GM06990 (cell line): ENCODE results near the gene SPTLC3.

Experiments
- DNase-seq: peaks from one replicate; pipeline ENCODE4 v3.0.0-alpha.2; 2011; ENCODE audit not compliant: insufficient read length; ENCODE audit errors: extremely low read depth
- H3K27me3 ChIP-seq: replicated peaks from 2 replicates; pipeline ENCODE4 v1.6.0; 2011; ENCODE audit warnings: low read length; ENCODE audit not compliant: control insufficient read depth, insufficient read depth
- H3K36me3 ChIP-seq: 2 replicates; pipeline ENCODE4 v1.5.1; 2011; ENCODE audit warnings: low read length; ENCODE audit not compliant: control insufficient read depth, insufficient read depth
- H3K4me3 ChIP-seq: replicated peaks from 2 replicates; pipeline ENCODE4 v1.5.1; 2011; ENCODE audit warnings: low read depth, mild to moderate bottlenecking, control low read depth, low read length
- TF ChIP-seq, protein P1 (sequence below): IDR thresholded peaks from 2 replicates; pipeline ENCODE4 v1.5.1; 2011; ENCODE audit warnings: low read length, control low read depth, mild to moderate bottlenecking, inconsistent platforms; ENCODE audit not compliant: insufficient read depth, poor library complexity, severe bottlenecking

Gene SPTLC3

DNA sequence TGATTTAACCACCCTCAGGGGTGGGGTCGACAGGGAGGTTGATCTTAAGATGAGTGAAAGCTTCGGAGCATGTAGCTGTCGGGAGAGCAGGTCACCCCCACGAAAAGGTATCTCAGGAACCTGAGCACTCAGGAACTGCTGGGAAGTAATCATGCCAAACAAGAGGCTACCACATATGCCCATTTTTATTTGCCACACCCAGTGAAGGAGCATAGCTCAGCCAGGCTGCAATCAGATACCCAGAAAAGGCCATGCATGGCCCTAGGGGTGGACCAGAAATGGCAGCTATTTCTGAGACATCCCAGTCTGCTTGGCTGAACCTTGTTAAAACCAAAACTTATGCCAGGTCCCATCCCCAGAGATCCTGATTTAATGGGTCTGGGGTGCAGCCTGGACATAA lies 139.6 kb downstream of the SPTLC3 start:
- DNase-seq: no peak
- H3K27me3 ChIP-seq: no peaks in the 10 kb centered on the region
- TF ChIP-seq, protein P1, sequence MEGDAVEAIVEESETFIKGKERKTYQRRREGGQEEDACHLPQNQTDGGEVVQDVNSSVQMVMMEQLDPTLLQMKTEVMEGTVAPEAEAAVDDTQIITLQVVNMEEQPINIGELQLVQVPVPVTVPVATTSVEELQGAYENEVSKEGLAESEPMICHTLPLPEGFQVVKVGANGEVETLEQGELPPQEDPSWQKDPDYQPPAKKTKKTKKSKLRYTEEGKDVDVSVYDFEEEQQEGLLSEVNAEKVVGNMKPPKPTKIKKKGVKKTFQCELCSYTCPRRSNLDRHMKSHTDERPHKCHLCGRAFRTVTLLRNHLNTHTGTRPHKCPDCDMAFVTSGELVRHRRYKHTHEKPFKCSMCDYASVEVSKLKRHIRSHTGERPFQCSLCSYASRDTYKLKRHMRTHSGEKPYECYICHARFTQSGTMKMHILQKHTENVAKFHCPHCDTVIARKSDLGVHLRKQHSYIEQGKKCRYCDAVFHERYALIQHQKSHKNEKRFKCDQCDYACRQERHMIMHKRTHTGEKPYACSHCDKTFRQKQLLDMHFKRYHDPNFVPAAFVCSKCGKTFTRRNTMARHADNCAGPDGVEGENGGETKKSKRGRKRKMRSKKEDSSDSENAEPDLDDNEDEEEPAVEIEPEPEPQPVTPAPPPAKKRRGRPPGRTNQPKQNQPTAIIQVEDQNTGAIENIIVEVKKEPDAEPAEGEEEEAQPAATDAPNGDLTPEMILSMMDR: no peak
- H3K36me3 ChIP-seq: no peaks in the 10 kb centered on the region
- no peak overlapping the region for H3K4me3 ChIP-seq

DNA sequence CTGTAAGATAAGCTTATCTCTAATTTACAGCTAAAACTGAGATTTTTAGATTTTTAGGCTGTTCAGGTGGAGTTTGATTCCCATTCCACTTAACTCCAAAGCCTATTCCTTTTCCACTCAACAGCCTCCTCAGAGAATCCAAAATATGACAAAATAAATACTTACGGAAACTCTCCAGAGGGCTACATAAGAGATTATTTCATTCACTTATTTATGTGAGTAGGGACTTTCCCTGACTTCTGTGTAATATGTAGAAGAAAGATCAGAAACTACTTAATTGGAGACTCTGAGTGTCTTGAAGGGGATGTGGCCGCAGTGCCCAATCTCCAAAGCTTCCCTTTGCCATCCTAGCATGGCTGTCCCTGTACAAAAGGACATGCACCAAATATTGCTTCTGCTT lies 140.2 kb downstream of the SPTLC3 start:
- H3K27me3 ChIP-seq: no peaks in the 10 kb centered on the region
- H3K4me3 ChIP-seq: no peak overlapping the region
- H3K36me3 ChIP-seq: no peaks in the 10 kb centered on the region
- no peak for DNase-seq
- TF ChIP-seq, protein P1: no peak

DNA sequence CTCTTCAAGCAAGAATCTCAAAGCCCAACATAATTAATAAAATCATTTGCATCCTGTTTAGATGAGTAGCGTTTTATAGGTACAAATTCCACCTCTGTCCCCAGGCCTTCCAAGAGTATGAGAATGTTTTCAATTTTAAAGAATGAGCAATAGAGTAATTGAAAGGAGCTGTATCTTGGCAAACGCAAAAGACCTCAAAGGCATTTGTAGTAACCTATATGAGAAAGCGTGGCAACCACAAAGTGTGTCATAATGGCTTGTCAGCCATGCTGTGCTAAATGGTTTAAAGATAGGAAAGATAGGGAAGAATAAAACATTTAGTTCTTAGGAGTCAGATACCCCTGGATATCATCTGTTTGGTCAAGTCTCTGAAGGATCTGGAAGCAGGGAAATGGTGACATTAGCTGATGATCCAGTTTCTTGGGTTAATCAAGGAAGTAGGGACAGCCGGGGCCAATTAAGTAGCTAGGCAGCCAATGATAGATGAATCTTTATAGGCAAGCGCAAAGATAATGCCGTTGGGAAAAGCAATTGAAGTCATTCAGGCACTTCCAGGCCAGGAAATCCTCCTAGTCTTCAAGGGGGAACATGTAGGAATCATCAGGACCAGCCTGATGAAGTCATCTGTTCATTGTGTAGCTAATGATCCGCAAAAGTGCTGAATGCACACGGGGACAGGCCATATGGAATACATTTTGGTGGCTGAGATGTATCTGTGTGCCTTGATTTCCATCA lies 140.8 kb downstream of the SPTLC3 start:
- Histone ChIP-seq H3K36me3 (no peaks in the 10 kb centered on the region), H3K27me3 (no peaks in the 10 kb centered on the region; the same call in 1 of the 2 replicates)
- DNase-seq: no peak

DNA sequence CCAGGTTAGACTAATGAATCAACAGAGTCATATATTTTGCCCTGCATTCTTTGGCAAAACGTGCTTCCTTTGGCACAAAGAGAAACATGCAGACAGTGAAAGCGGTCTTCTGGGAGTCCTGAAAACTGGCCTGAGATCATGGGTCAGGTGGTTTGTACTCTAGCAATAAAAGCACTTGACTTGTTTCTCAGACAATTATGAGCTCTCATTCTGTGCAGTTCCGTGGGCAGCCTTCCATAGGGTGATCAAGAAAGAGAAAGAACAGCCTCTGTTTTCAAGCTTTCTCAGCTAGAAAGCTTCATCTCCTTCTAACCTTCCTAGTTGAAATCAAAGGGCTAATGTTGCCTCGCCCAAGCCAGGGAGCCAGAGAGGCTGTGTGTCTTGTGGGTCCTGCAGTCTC lies 149.6 kb downstream of the SPTLC3 start:
- TF ChIP-seq, protein P1: no peak
- no peak for DNase-seq
- no peak overlapping the region for H3K4me3 ChIP-seq
- H3K27me3 ChIP-seq: no peaks in the 10 kb centered on the region; the same call in 1 of the 2 replicates
- no peaks in the 10 kb centered on the region for H3K36me3 ChIP-seq

More for the DNA sequence above, 140.8 kb downstream of the SPTLC3 start:
- no peak overlapping the region for H3K4me3 ChIP-seq
- TF ChIP-seq, protein P1: no peak

DNA sequence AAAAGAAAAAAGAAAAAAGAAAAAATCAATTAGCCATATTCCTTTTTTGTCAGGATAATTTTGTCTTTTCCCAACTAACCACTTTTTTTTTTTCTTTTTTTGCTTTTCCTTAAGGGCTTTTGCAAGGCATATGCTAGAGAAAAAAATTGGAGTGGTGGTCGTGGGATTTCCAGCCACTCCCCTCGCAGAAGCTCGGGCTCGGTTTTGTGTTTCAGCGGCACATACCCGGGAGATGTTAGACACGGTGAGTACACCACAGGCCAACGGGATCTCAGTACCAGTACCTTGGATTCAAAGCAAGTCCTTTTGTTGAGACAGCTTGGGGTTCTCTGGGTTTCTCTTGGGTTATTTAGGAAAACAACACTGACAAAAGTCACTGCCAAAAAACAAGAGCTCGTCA lies 151.1 kb downstream of the SPTLC3 start:
- no peaks in the 10 kb centered on the region for H3K36me3 ChIP-seq
- TF ChIP-seq, protein P1: no peak
- no peak for DNase-seq
- H3K4me3 ChIP-seq: no peak overlapping the region
- no peaks in the 10 kb centered on the region for H3K27me3 ChIP-seq
